ENCODE measurements around the gene GUCY1A2.
"Not testable (repeated sequence)": the region's sequence is repeated elsewhere in the genome, so short reads cannot be mapped to it uniquely, and the experiment has no call there.

GUCY1A2 gene

DNA sequence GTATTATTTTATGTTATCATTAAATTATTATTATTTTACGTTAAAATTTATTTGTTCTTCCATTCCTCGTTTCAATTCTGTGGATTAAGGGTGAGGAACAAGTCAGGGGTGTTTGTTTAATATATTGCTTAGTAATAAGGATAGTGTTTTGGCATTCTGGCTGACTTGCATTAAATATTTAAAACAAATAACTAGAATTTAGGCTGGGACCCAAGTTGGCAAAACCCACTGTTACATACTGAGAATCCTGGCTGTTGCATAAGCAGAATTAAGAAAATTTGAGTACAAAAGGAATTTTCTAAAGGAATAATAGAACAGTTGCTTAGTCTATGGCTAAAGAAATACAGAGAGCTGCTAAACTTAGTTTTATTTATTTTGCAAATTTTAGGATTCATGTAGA lies 196.4 kb downstream of the GUCY1A2 start:
- DNase-seq: no peak
- no peak for TF ChIP-seq POLR2A (IDR thresholded peaks at IDR 0.05; ENCODE audit: low read length)
- no peak for TF ChIP-seq GATA1 (IDR thresholded peaks at IDR 0.05; ENCODE audit: low read depth, low read length)

- DNase-seq: no peak
- TF ChIP-seq POLR2A (IDR thresholded peaks at IDR 0.05; ENCODE audit: low read length) (no peak), GATA1 (IDR thresholded peaks at IDR 0.05; ENCODE audit: low read depth, low read length) (no peak)
Observed at GRCh38 chr11:106821291-106821690, 197.0 kb downstream of the GUCY1A2 start.

GRCh38 chr11:106818443-106818842 lies 199.8 kb downstream of the GUCY1A2 start:
- TF ChIP-seq GATA1 (IDR thresholded peaks at IDR 0.05; ENCODE audit: low read depth, low read length) (no peak), POLR2A (IDR thresholded peaks at IDR 0.05; ENCODE audit: low read length) (no peak)
- no peak for DNase-seq

- no peak for TF ChIP-seq GATA1 (IDR thresholded peaks at IDR 0.05; ENCODE audit: low read depth, low read length)
- TF ChIP-seq POLR2A (IDR thresholded peaks at IDR 0.05; ENCODE audit: low read length): no peak
- no peak for DNase-seq
Observed at GRCh38 chr11:106815209-106815608, 203.1 kb downstream of the GUCY1A2 start.

DNA sequence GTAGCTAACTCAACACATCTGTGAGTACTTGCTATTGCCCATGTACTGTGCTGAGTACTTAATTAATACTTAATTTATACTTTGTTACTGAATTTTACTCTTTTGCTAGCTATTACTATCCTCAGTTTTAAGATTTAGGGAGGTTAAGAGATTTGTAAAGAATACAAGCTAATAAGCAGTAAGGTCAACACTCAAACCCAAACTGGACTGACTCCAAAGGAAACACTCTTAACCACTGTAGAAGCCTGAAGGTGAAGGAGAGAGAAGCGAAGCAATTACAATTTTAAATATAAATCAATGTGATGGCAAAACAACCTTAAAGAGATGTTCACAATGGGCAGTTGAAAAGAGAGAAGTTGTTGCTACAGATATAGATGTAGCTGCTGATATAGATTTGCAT lies 204.5 kb downstream of the GUCY1A2 start:
- DNase-seq: no peak
- no peak for TF ChIP-seq POLR2A (IDR thresholded peaks at IDR 0.05; ENCODE audit: low read length)

DNA sequence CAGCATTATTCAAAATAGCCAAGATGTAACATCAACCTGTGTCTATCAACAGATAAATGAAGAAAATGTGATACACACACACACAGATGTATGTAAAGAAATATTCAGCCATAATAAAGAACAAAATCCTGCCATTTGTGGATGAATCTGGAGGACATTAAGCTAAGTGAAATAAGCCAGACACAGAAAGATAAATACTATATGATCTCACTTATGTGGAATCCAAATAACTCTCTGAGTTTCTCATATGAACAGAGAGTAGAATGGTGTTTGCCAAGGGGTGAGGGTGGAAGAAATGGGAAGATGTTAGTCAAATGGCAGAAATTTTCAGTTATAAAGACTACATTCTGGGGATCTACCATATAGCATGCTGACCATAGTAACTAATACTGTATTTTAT lies 224.2 kb downstream of the GUCY1A2 start:
- TF ChIP-seq POLR2A (IDR thresholded peaks at IDR 0.05; ENCODE audit: low read length): no peak
- TF ChIP-seq GATA1 (IDR thresholded peaks at IDR 0.05; ENCODE audit: low read depth, low read length): no peak

GRCh38 chr11:106789406-106789805 lies 228.9 kb downstream of the GUCY1A2 start:
- TF ChIP-seq GATA1 (IDR thresholded peaks at IDR 0.05; ENCODE audit: low read depth, low read length) (no peak), POLR2A (IDR thresholded peaks at IDR 0.05; ENCODE audit: low read length) (no peak)
- DNase-seq: no peak

More for the DNA sequence above, 224.2 kb downstream of the GUCY1A2 start:
- no peak for DNase-seq

- TF ChIP-seq GATA1 (IDR thresholded peaks at IDR 0.05; ENCODE audit: low read depth, low read length) (no peak), POLR2A (IDR thresholded peaks at IDR 0.05; ENCODE audit: low read length) (no peak)
Observed at GRCh38 chr11:106787454-106787853, 230.8 kb downstream of the GUCY1A2 start.

DNA sequence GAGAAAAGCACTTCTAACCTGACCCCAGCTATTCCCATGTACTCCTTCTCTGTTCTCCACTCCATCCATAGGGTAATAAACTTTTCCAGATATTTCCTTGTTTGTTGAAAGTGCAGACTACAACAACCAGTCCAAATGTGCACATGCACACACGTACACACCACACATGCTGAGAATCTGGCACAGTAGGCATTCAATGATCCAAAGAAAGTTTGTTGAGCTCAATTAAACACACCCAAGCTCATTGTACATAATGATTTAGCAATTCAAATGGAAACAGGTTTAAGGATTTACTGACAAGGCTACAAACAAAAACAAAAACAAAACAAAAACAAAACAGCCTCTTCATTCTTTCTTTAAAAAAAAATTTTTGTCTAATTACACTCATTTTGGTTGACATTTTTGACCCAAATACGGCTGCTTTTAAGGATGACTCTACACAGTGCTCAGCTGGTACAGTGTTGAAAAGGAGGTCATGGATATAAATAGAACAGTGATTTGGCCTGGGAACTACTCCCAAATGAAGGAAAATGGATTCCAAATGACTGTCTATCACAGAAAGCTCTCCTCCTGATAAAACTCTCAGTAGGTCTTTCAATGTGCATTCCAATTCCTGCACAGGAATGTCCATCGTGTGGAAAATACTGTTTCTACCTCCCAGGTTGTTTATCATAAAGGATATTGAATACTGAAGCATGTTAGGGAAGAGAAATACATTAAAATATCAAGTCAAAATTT lies 232.2 kb downstream of the GUCY1A2 start:
- DNase-seq: no peak
- TF ChIP-seq GATA1 (IDR thresholded peaks at IDR 0.05; ENCODE audit: low read depth, low read length): no peak
- no peak for TF ChIP-seq POLR2A (IDR thresholded peaks at IDR 0.05; ENCODE audit: low read length)

More at GRCh38 chr11:106787454-106787853, 230.8 kb downstream of the GUCY1A2 start:
- DNase-seq: no peak

DNA sequence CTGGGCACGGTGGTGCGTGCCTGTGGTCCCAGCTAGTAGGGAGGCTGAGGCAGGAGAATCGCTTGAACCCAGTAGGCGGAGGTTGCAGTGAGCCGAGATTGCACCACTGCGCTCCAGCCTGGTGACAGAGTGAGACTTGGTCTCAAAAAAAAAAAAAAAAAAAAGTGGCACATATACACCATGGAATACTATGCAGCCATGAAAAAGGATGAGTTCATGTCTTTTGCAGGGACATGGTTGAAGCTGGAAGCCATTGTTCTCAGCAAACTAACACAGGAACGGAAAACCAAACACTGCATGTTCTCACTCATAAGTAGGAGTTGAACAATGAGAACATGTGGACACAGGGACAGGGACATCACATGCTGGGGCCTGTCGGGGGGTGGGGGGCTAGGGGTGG lies 241.0 kb downstream of the GUCY1A2 start:
- DNase-seq: not testable (repeated sequence)

GRCh38 chr11:106770489-106771085 lies 247.7 kb downstream of the GUCY1A2 start:
- no peak for DNase-seq
- TF ChIP-seq GATA1 (IDR thresholded peaks at IDR 0.05; ENCODE audit: low read depth, low read length): no peak
- TF ChIP-seq POLR2A (IDR thresholded peaks at IDR 0.05; ENCODE audit: low read length): no peak

DNA sequence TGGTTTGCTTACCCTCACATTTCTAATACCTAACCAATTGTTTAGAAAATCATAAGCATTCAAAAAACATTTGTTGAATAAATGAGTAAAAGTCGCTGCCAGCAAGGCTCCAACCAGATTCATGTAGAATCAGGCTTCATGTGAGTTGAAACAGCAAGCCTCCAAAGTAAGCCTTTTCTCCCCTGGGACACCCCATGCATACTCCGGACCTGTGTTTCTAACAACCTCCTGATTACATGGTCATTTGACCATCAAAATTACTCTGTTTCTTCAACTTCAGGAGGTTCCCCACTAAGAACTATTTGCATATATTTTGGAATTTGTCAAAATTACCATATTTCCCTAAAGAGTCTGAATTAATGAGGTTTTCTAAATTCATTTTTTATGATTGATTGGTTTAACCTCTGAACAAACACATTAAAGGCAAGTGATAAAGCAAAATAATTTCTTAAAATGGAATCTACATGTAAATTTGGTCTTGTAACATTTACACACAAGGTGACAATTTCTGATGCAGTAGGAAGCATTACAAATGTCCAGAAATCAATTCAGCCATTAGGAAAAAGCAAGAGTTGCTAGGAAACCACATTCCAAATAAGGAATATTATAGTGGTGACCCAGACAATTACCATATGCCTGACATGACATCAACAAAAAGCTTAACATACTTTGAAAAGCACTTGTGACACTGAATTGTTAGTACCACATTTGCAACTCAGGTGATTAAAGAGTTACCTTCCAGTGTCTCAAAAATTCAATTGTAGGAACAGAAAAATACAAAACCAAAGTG lies 252.6 kb downstream of the GUCY1A2 start:
- no peak for DNase-seq
- no peak for TF ChIP-seq POLR2A (IDR thresholded peaks at IDR 0.05; ENCODE audit: low read length)
- no peak for TF ChIP-seq GATA1 (IDR thresholded peaks at IDR 0.05; ENCODE audit: low read depth, low read length)

DNA sequence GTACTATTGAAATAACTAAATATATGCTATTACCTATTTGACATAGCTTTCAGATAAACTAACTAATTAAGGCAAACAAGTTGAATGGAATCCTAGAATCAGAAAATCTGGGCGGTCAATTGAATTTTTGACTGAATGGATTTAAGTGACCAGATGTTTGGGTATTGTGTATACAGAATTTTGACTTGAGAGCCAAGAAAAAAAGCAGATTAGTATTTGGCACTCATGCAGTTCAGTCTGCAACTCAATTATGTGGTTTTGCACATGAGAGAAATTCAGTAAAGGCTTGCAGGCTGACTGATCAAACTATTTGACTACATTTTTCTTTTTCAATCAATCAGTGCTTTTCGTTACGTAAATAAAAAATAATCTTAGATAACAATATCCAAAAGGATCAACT lies 254.8 kb downstream of the GUCY1A2 start:
- no peak for TF ChIP-seq POLR2A (IDR thresholded peaks at IDR 0.05; ENCODE audit: low read length)
- TF ChIP-seq GATA1 (IDR thresholded peaks at IDR 0.05; ENCODE audit: low read depth, low read length): no peak
- no peak for DNase-seq

- DNase-seq: no peak
- TF ChIP-seq GATA1 (IDR thresholded peaks at IDR 0.05; ENCODE audit: low read depth, low read length) (no peak), POLR2A (IDR thresholded peaks at IDR 0.05; ENCODE audit: low read length) (no peak)
Observed at GRCh38 chr11:106761745-106762144, 256.5 kb downstream of the GUCY1A2 start.

Measured in erythroblast (primary cell).